Measurements from ENCODE around the gene ENOX2.
"Not testable (repeated sequence)": the region's sequence is repeated elsewhere in the genome, so short reads cannot be mapped to it uniquely, and the experiment has no call there.

ENOX2 gene

GRCh38 chrX:130714135-130714534, 188.9 kb downstream of the ENOX2 start:
- H3K4me1 ChIP-seq (ENCODE audit: control insufficient read depth, insufficient read depth, low read length) = peaks cover 29% of the 10 kb centered on the region
- no peak overlapping the region for H3K9ac ChIP-seq (ENCODE audit: low read depth, low read length)
- no peaks in the 10 kb centered on the region for H3K9me3 ChIP-seq (ENCODE audit: control insufficient read depth, insufficient read depth, low read length)
- H3K27me3 ChIP-seq (ENCODE audit: control insufficient read depth, insufficient read depth, low read length) = no peaks in the 10 kb centered on the region
- no peaks in the 10 kb centered on the region for H3K36me3 ChIP-seq (ENCODE audit: control insufficient read depth, insufficient read depth, low read length)
- no peak overlapping the region for H3K4me3 ChIP-seq (ENCODE audit: low read depth, low read length)

- peaks cover 13% of the 10 kb centered on the region for H3K4me1 ChIP-seq (ENCODE audit: control insufficient read depth, insufficient read depth, low read length)
- not testable (repeated sequence) for H3K27me3 ChIP-seq (ENCODE audit: control insufficient read depth, insufficient read depth, low read length); H3K9ac ChIP-seq (ENCODE audit: low read depth, low read length); H3K36me3 ChIP-seq (ENCODE audit: control insufficient read depth, insufficient read depth, low read length); H3K9me3 ChIP-seq (ENCODE audit: control insufficient read depth, insufficient read depth, low read length); H3K4me3 ChIP-seq (ENCODE audit: low read depth, low read length)
Observed at GRCh38 chrX:130709178-130709577, 193.8 kb downstream of the ENOX2 start.

GRCh38 chrX:130705591-130705990, 197.4 kb downstream of the ENOX2 start:
- H3K36me3 ChIP-seq (ENCODE audit: control insufficient read depth, insufficient read depth, low read length) = no peaks in the 10 kb centered on the region
- no peaks in the 10 kb centered on the region for H3K4me1 ChIP-seq (ENCODE audit: control insufficient read depth, insufficient read depth, low read length)
- no peaks in the 10 kb centered on the region for H3K27me3 ChIP-seq (ENCODE audit: control insufficient read depth, insufficient read depth, low read length)
- no peak overlapping the region for H3K9ac ChIP-seq (ENCODE audit: low read depth, low read length)
- H3K9me3 ChIP-seq (ENCODE audit: control insufficient read depth, insufficient read depth, low read length) = no peaks in the 10 kb centered on the region
- no peak overlapping the region for H3K4me3 ChIP-seq (ENCODE audit: low read depth, low read length)

GRCh38 chrX:130704053-130705038, 198.7 kb downstream of the ENOX2 start:
- Histone ChIP-seq H3K27me3 (ENCODE audit: control insufficient read depth, insufficient read depth, low read length) (no peaks in the 10 kb centered on the region), H3K9ac (ENCODE audit: low read depth, low read length) (no peak overlapping the region), H3K4me3 (ENCODE audit: low read depth, low read length) (no peak overlapping the region), H3K4me1 (ENCODE audit: control insufficient read depth, insufficient read depth, low read length) (no peaks in the 10 kb centered on the region), H3K36me3 (ENCODE audit: control insufficient read depth, insufficient read depth, low read length) (no peaks in the 10 kb centered on the region), H3K9me3 (ENCODE audit: control insufficient read depth, insufficient read depth, low read length) (no peaks in the 10 kb centered on the region)

- Histone ChIP-seq H3K9ac (ENCODE audit: low read depth, low read length) (no peak overlapping the region), H3K9me3 (ENCODE audit: control insufficient read depth, insufficient read depth, low read length) (no peaks in the 10 kb centered on the region), H3K4me3 (ENCODE audit: low read depth, low read length) (no peak overlapping the region), H3K36me3 (ENCODE audit: control insufficient read depth, insufficient read depth, low read length) (no peaks in the 10 kb centered on the region), H3K4me1 (ENCODE audit: control insufficient read depth, insufficient read depth, low read length) (no peaks in the 10 kb centered on the region), H3K27me3 (ENCODE audit: control insufficient read depth, insufficient read depth, low read length) (no peaks in the 10 kb centered on the region)
Observed at GRCh38 chrX:130702867-130703707, 199.9 kb downstream of the ENOX2 start.

- no peak overlapping the region for H3K4me3 ChIP-seq (ENCODE audit: low read depth, low read length)
- H3K36me3 ChIP-seq (ENCODE audit: control insufficient read depth, insufficient read depth, low read length) = no peaks in the 10 kb centered on the region
- no peak overlapping the region for H3K9ac ChIP-seq (ENCODE audit: low read depth, low read length)
- no peaks in the 10 kb centered on the region for H3K9me3 ChIP-seq (ENCODE audit: control insufficient read depth, insufficient read depth, low read length)
- H3K4me1 ChIP-seq (ENCODE audit: control insufficient read depth, insufficient read depth, low read length) = no peaks in the 10 kb centered on the region
- H3K27me3 ChIP-seq (ENCODE audit: control insufficient read depth, insufficient read depth, low read length) = no peaks in the 10 kb centered on the region
Observed at GRCh38 chrX:130700629-130701028, 202.4 kb downstream of the ENOX2 start.

- H3K36me3 ChIP-seq (ENCODE audit: control insufficient read depth, insufficient read depth, low read length) = no peaks in the 10 kb centered on the region
- no peak overlapping the region for H3K9ac ChIP-seq (ENCODE audit: low read depth, low read length)
- no peaks in the 10 kb centered on the region for H3K27me3 ChIP-seq (ENCODE audit: control insufficient read depth, insufficient read depth, low read length)
- no peak overlapping the region for H3K4me3 ChIP-seq (ENCODE audit: low read depth, low read length)
- no peaks in the 10 kb centered on the region for H3K9me3 ChIP-seq (ENCODE audit: control insufficient read depth, insufficient read depth, low read length)
- H3K4me1 ChIP-seq (ENCODE audit: control insufficient read depth, insufficient read depth, low read length) = no peaks in the 10 kb centered on the region
Observed at GRCh38 chrX:130699618-130700017, 203.4 kb downstream of the ENOX2 start.

- Histone ChIP-seq H3K36me3 (ENCODE audit: control insufficient read depth, insufficient read depth, low read length) (no peaks in the 10 kb centered on the region), H3K4me3 (ENCODE audit: low read depth, low read length) (no peak overlapping the region), H3K27me3 (ENCODE audit: control insufficient read depth, insufficient read depth, low read length) (no peaks in the 10 kb centered on the region), H3K9me3 (ENCODE audit: control insufficient read depth, insufficient read depth, low read length) (no peaks in the 10 kb centered on the region), H3K4me1 (ENCODE audit: control insufficient read depth, insufficient read depth, low read length) (no peaks in the 10 kb centered on the region), H3K9ac (ENCODE audit: low read depth, low read length) (no peak overlapping the region)
Observed at GRCh38 chrX:130696542-130696941, 206.5 kb downstream of the ENOX2 start.

GRCh38 chrX:130695931-130696330, 207.1 kb downstream of the ENOX2 start:
- Histone ChIP-seq H3K4me1 (ENCODE audit: control insufficient read depth, insufficient read depth, low read length) (peaks cover 2% of the 10 kb centered on the region), H3K9ac (ENCODE audit: low read depth, low read length) (no peak overlapping the region), H3K27me3 (ENCODE audit: control insufficient read depth, insufficient read depth, low read length) (no peaks in the 10 kb centered on the region), H3K9me3 (ENCODE audit: control insufficient read depth, insufficient read depth, low read length) (no peaks in the 10 kb centered on the region), H3K36me3 (ENCODE audit: control insufficient read depth, insufficient read depth, low read length) (no peaks in the 10 kb centered on the region), H3K4me3 (ENCODE audit: low read depth, low read length) (no peak overlapping the region)

GRCh38 chrX:130694983-130695382, 208.0 kb downstream of the ENOX2 start:
- Histone ChIP-seq H3K4me3 (ENCODE audit: low read depth, low read length) (no peak overlapping the region), H3K9me3 (ENCODE audit: control insufficient read depth, insufficient read depth, low read length) (no peaks in the 10 kb centered on the region), H3K4me1 (ENCODE audit: control insufficient read depth, insufficient read depth, low read length) (peaks cover 2% of the 10 kb centered on the region), H3K27me3 (ENCODE audit: control insufficient read depth, insufficient read depth, low read length) (no peaks in the 10 kb centered on the region), H3K36me3 (ENCODE audit: control insufficient read depth, insufficient read depth, low read length) (no peaks in the 10 kb centered on the region), H3K9ac (ENCODE audit: low read depth, low read length) (no peak overlapping the region)

- Histone ChIP-seq H3K36me3 (ENCODE audit: control insufficient read depth, insufficient read depth, low read length) (no peaks in the 10 kb centered on the region), H3K9me3 (ENCODE audit: control insufficient read depth, insufficient read depth, low read length) (no peaks in the 10 kb centered on the region), H3K27me3 (ENCODE audit: control insufficient read depth, insufficient read depth, low read length) (no peaks in the 10 kb centered on the region), H3K4me1 (ENCODE audit: control insufficient read depth, insufficient read depth, low read length) (peaks cover 2% of the 10 kb centered on the region), H3K4me3 (ENCODE audit: low read depth, low read length) (no peak overlapping the region), H3K9ac (ENCODE audit: low read depth, low read length) (no peak overlapping the region)
Observed at GRCh38 chrX:130691576-130691975, 211.4 kb downstream of the ENOX2 start.

Data from iPS-15b (cell line).